CD4-positive, alpha-beta memory T cell (primary cell): ENCODE measurements around the gene MICALL2. TPM values are rescaled to one million over a fixed set of nuclear protein-coding genes. Genes with fewer than 3 reads are reported as not detected.

Experiments used
- CTCF ChIA-PET: fragments of 350-600 bp; sonication (Branson Sonifier 250); formaldehyde crosslinking; loops from one replicate; lab custom pipeline; 2021; ENCODE audit warnings: inconsistent platforms; ENCODE audit not compliant: partially characterized antibody; lab: Charles Lee
- POLR2A ChIA-PET: fragments of 350-600 bp; sonication (Branson Sonifier 250); formaldehyde crosslinking; loops from one replicate; lab custom pipeline; 2021; ENCODE audit not compliant: partially characterized antibody; lab: Charles Lee
- DNase-seq, 5 donors: peaks; one replicate each; pipeline versions ENCODE4 v3.0.0 to v3.0.0-alpha.2; 2020 to 2022; ENCODE audit warnings: mixed read lengths in 1 of 5
- H3K27ac ChIP-seq: one replicate; pipeline ENCODE4 v1.7.0; 2013; ENCODE audit warnings: low read depth, low read length
- H3K27me3 ChIP-seq: 2 replicates; pipeline ENCODE4 v1.7.0; 2013; ENCODE audit warnings: mild to moderate bottlenecking, low read length, moderate library complexity; ENCODE audit not compliant: insufficient read depth
- H3K36me3 ChIP-seq: 2 replicates; pipeline ENCODE4 v1.7.0; 2013; ENCODE audit warnings: mild to moderate bottlenecking, low read length, moderate library complexity; ENCODE audit not compliant: insufficient read depth
- H3K4me1 ChIP-seq: 2 replicates; pipeline ENCODE4 v1.7.0; 2013; ENCODE audit warnings: mild to moderate bottlenecking, low read length, moderate library complexity; ENCODE audit not compliant: insufficient read depth
- H3K4me3 ChIP-seq, 2 donors: one replicate each; pipeline ENCODE4 v1.7.0; 2013; ENCODE audit warnings: low read length in 2 of 2, mild to moderate bottlenecking in 1 of 2
- H3K9me3 ChIP-seq, 2 donors: one replicate each; pipeline ENCODE4 v1.7.0; 2013; ENCODE audit warnings: low read length in 2 of 2, control low read depth in 1 of 2; ENCODE audit not compliant: control insufficient read depth in 1 of 2
- H3K27ac Mint-ChIP-seq, 7 donors: one replicate each; pipeline ENCODE4 v1.8.0; 2020 to 2021; ENCODE audit warnings: mixed read lengths in 7 of 7, mild to moderate bottlenecking in 6 of 7, inconsistent platforms in 3 of 7, moderate library complexity in 3 of 7
- H3K27me3 Mint-ChIP-seq, 2 donors: one replicate each; pipeline ENCODE4 v1.8.0; 2020 to 2021; ENCODE audit warnings: mixed read lengths in 2 of 2
- H3K36me3 Mint-ChIP-seq, 2 donors: one replicate each; pipeline ENCODE4 v1.8.0; 2020 to 2021; ENCODE audit warnings: mixed read lengths in 2 of 2, inconsistent platforms in 1 of 2, mild to moderate bottlenecking in 1 of 2
- H3K4me1 Mint-ChIP-seq, 4 donors: one replicate each; pipeline ENCODE4 v1.8.0; 2020 to 2021; ENCODE audit warnings: mixed read lengths in 4 of 4, mild to moderate bottlenecking in 1 of 4
- H3K4me3 Mint-ChIP-seq, 8 donors: one replicate each; pipeline ENCODE4 v1.8.0; 2020 to 2021; ENCODE audit warnings: mixed read lengths in 8 of 8, mild to moderate bottlenecking in 7 of 8, moderate library complexity in 6 of 8, inconsistent platforms in 3 of 8
- H3K9me3 Mint-ChIP-seq, 8 donors: one replicate each; pipeline ENCODE4 v1.8.0; 2020 to 2021; ENCODE audit warnings: mixed read lengths in 8 of 8, mild to moderate bottlenecking in 5 of 8, inconsistent platforms in 3 of 8, moderate library complexity in 1 of 8
- intact Hi-C: fragments of 100-400 bp; cut with micrococcal nuclease; formaldehyde crosslinking; loops from one replicate; pipeline ENCODE4 v1.15.1; 2023
- polyA plus RNA-seq, 2 donors: library from polyadenylated mRNA; unstranded; fragments of 300-500 nt; fragmentation: Illumina TruSeq; gene quantifications; one replicate each; pipeline ENCODE4 v1.2.3, GENCODE V29; 2021
- total RNA-seq, 2 experiments: library from RNA; stranded (reverse); gene quantifications; one replicate each; pipeline ENCODE4 v1.2.3, GENCODE V29; 2021

Gene MICALL2
- total and polyA plus RNA-seq, 4 experiments from 2014 or later = 0.44 to 3.3 (median 2.6) TPM; not detected in 1

DNA sequence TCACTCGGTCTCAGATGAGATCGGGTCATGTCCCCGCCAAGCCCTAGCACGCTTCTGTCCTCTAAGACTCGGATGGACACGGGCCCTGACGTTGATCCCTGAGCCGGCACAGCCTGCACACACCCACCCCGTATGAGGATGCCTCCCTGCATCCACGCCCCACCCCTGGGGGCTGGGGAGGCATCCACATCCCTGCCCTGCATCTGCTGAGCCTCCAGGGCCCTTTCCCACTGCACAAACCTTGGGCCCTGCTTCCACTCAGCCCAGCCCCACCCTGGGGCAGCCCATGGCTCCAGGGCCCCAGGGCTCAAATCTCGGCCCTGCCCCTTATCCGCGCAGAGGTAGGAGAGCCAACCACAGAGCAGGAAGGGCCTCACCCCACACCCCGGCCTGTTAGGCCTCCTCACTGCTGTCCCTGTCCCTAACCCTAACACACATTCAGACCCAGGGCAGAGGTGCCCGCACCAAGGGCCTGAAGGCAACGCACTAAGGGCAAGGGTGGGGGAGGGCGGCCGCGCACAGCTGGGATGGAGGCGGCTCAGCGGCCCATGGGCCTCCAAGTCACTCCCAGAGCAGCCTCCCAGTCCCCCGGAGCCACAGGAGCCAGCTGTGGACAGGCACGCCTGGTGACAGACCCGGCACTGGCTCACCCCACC is 9.5 kb upstream of the MICALL2 start:
- Mint-ChIP-seq H3K27ac (no peak overlapping the region), H3K4me1 (peaks cover 0 to 3% (median 0%) of the 10 kb centered on the region in 4 donors), H3K36me3 (no peaks in the 10 kb centered on the region), H3K9me3 (peaks cover 0 to 2% (median 0%) of the 10 kb centered on the region in 8 donors), H3K27me3 (no peaks in the 10 kb centered on the region), H3K4me3 (no peak overlapping the region)
- H3K36me3 ChIP-seq = no peaks in the 10 kb centered on the region
- peaks cover 2% of the 10 kb centered on the region for H3K4me1 ChIP-seq
- POLR2A ChIA-PET = no interaction called here
- H3K9me3 ChIP-seq = no peaks in the 10 kb centered on the region
- no peak overlapping the region for H3K4me3 ChIP-seq
- H3K27me3 ChIP-seq = no peaks in the 10 kb centered on the region
- CTCF ChIA-PET = no interaction called here
- intact Hi-C loops = no loop called here
- no peak overlapping the region for H3K27ac ChIP-seq
- DNase-seq = no peak

DNA sequence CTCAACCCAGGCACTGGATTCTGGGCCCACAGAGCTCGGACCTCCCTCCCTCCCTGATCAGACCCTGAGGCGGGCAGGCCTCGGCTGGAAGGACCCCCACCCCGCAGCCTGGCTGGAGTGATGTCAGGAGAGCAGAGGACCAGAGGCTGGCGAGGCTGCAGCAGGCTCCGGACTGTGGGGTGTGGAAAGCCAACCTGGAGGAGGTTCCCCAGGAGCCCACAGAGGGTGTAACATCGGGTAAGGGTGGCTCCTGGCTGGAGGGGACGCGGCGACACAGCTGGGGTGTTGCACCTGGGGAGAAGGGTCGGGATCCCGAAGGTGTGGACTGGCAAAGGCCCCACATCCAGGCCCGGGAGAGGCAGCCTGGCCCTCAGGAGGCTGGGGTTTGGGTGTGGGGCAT is 8.9 kb upstream of the MICALL2 start:
- Histone ChIP-seq H3K4me1 (no peaks in the 10 kb centered on the region), H3K36me3 (no peaks in the 10 kb centered on the region), H3K27ac (no peak overlapping the region), H3K4me3 (no peak overlapping the region), H3K27me3 (no peaks in the 10 kb centered on the region), H3K9me3 (no peaks in the 10 kb centered on the region)
- peaks cover 0 to 1% (median 0%) of the 10 kb centered on the region in 4 donors for H3K4me1 Mint-ChIP-seq
- no peak overlapping the region for H3K4me3 Mint-ChIP-seq
- ChIA-PET CTCF (no interaction called here), POLR2A (no interaction called here)
- no peaks in the 10 kb centered on the region for H3K27me3 Mint-ChIP-seq
- no peaks in the 10 kb centered on the region for H3K36me3 Mint-ChIP-seq
- no peak for DNase-seq
- H3K9me3 Mint-ChIP-seq = peaks cover 0 to 2% (median 0%) of the 10 kb centered on the region in 8 donors
- intact Hi-C loops = no loop called here
- no peak overlapping the region for H3K27ac Mint-ChIP-seq

DNA sequence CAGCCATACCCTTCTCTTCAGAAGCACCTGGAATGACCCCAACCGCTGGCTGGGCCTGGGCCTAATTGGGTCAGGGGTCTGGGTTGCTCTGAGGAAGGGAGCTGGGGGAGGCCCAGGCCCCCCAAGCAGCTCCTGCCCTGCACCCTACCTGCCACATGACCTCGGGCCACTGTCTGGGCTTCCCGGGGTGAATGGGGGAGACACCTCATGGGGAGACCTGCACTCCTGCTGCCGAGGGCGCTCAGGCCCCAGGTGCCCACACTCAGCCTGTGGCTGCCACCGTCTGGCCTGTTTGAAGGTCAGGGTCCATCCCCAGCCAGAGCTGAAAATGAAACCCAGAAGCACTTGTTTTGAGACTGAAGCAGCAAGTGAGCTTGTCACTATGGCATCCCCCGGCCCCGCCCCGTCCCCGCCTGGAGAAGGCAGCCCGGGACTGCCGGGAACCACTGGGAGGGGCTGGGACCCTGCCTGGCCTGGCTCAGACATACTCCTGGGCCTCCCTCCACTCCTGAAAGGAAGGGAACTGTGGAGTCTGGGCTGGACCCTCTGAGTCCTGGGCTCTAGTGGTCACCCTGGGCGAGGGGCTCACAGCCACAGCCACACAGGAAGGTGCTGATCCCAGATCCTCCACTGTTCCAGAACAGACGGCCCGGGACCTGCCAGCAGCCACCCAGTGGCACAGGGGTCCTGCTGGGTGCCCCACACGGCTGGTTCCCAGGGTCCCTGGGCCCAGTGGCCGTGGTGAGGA is 7.4 kb upstream of the MICALL2 start:
- no peaks in the 10 kb centered on the region for H3K36me3 Mint-ChIP-seq
- H3K27ac ChIP-seq = no peak overlapping the region
- H3K4me3 ChIP-seq = no peak overlapping the region
- H3K4me1 ChIP-seq = no peaks in the 10 kb centered on the region
- intact Hi-C loops = no loop called here
- H3K27me3 Mint-ChIP-seq = no peaks in the 10 kb centered on the region
- H3K27me3 ChIP-seq = no peaks in the 10 kb centered on the region
- no peaks in the 10 kb centered on the region for H3K9me3 ChIP-seq
- no peak overlapping the region for H3K27ac Mint-ChIP-seq
- H3K4me3 Mint-ChIP-seq = no peak overlapping the region
- ChIA-PET POLR2A (no interaction called here), CTCF (no interaction called here)
- DNase-seq = no peak
- peaks cover 5 to 11% (median 6%) of the 10 kb centered on the region in 4 donors for H3K4me1 Mint-ChIP-seq
- H3K36me3 ChIP-seq = no peaks in the 10 kb centered on the region
- H3K9me3 Mint-ChIP-seq = peaks cover 0 to 2% (median 0%) of the 10 kb centered on the region in 8 donors

DNA sequence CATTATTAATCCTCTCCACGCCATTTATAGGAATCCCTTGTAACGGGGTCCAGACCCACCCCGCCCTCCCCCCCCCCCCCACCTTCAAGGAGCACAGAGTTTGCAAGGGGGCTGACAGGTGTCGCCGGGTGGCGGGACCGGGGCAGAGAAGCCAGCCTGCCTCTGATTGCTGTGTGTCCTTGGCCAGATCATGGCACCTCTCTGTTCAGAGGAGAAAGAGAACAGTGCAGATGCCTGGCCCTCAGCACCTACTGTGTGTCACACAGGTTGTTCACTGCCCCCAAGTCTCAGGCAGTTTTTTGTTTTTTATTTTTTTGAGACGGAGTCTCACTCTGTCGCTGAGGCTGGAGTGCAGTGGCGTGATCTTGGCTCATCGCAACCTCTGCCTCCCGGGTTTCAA is 5.4 kb upstream of the MICALL2 start:
- ChIA-PET POLR2A (interaction anchor here (1.2 to 2.0 kb wide), 2 partner anchors 9 to 10 kb away, joined by 5 to 6 read pairs; no protein-coding TSS in a partner anchor), CTCF (no interaction called here)
- Histone ChIP-seq H3K27ac (no peak overlapping the region), H3K4me1 (peaks cover 10% of the 10 kb centered on the region), H3K4me3 (no peak overlapping the region), H3K27me3 (no peaks in the 10 kb centered on the region), H3K9me3 (no peaks in the 10 kb centered on the region), H3K36me3 (no peaks in the 10 kb centered on the region)
- Mint-ChIP-seq H3K9me3 (peaks cover 0 to 2% (median 0%) of the 10 kb centered on the region in 8 donors), H3K36me3 (no peaks in the 10 kb centered on the region), H3K4me1 (peaks cover 6 to 21% (median 12%) of the 10 kb centered on the region in 4 donors), H3K27ac (no peak overlapping the region), H3K4me3 (no peak overlapping the region), H3K27me3 (no peaks in the 10 kb centered on the region)
- DNase-seq = no peak
- intact Hi-C loops = no loop called here

DNA sequence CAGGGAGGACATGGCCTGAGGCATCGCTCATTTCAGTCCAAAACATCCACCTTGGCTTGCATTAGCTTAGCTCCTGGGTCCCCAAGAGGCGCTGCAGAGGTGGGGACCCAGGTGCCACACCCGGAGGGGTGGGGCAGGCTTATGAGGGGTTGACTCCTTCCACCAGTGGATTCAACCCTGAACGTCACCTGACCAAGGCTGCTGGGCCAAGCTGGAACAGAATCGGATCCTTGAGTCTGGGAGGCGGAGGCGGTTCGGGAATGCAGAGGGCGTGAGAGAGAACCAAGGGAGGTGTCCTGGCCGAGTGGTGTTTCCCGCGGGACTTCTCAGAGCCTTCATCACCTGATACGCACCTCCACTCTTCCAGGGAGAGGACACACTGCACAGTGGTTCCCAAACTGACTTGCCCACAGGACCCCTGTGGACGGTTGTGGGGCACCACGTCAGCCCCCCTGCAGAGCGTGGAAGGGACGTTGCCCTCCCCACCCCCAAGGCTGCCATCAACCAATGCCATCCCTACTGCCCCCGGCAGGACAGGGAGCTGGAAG is 4.5 kb upstream of the MICALL2 start:
- Histone ChIP-seq H3K27ac (no peak overlapping the region), H3K36me3 (no peaks in the 10 kb centered on the region), H3K4me3 (no peak overlapping the region), H3K4me1 (peaks cover 14% of the 10 kb centered on the region), H3K9me3 (no peaks in the 10 kb centered on the region), H3K27me3 (no peaks in the 10 kb centered on the region)
- intact Hi-C loops = no loop called here
- Mint-ChIP-seq H3K4me3 (no peak overlapping the region), H3K9me3 (peaks cover 0 to under 1% (median 0%) of the 10 kb centered on the region in 8 donors), H3K4me1 (peaks cover 6 to 21% (median 12%) of the 10 kb centered on the region in 4 donors), H3K36me3 (no peaks in the 10 kb centered on the region), H3K27me3 (no peaks in the 10 kb centered on the region), H3K27ac (no peak overlapping the region)
- DNase-seq = no peak
- ChIA-PET CTCF (no interaction called here), POLR2A (interaction anchor here (2.0 kb wide), 1 partner anchor 10 kb away, joined by 6 read pairs; no protein-coding TSS in a partner anchor)

DNA sequence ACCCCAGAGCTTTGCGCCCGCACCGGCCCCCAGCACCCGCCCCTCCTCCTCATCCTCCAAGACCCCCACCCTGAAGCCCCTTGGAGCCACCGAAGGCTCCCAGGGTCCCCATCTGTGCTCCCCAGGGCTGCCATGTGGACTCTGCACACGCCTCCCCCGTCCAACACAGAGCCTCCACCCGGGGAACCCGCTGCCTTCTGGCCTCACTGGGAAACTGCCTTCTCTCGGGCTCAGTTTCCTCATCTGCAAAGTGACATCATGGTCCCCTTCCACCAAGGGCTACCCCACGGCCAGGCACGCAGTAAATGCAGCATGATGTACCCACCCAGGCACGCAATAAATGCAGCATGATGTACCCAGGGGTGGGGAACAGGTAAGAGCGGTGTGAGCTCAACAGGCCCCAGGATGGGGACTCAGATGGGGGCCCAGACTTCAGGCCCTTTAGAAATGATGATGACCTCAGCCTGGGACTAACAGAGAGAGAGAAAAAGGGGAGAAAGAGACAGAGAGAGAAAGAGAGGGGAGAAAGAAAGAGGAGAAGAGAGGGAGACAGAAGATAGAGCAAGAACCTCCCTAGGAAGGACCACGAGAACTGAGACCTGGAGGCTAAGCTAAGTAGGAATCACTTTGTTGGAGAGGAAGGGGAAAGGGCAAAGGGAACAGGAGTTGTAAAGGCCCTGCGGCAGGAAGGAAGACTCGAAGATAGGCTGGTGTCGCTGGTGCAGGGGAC is 2.5 kb upstream of the MICALL2 start:
- Histone ChIP-seq H3K4me3 (no peak overlapping the region), H3K4me1 (peaks cover 28% of the 10 kb centered on the region), H3K9me3 (no peaks in the 10 kb centered on the region), H3K27me3 (no peaks in the 10 kb centered on the region), H3K36me3 (no peaks in the 10 kb centered on the region), H3K27ac (no peak overlapping the region)
- no peak for DNase-seq
- Mint-ChIP-seq H3K4me1 (peaks cover 9 to 37% (median 16%) of the 10 kb centered on the region in 4 donors), H3K4me3 (peak overlapping the region in 2 of 8 donors; percentile 27 to 35), H3K27me3 (no peaks in the 10 kb centered on the region), H3K9me3 (no peaks in the 10 kb centered on the region), H3K27ac (peak overlapping the region in 6 of 7 donors; percentile 18 to 93 (median 77)), H3K36me3 (no peaks in the 10 kb centered on the region)
- ChIA-PET CTCF (interaction anchor here (3.5 kb wide), 1 partner anchor 13 kb away, joined by 15 read pairs; no protein-coding TSS in a partner anchor), POLR2A (interaction anchor here (0.9 kb wide), 1 partner anchor 16 kb away, joined by 3 read pairs; no protein-coding TSS in a partner anchor)
- intact Hi-C loops = no loop called here
